ENCODE data around the gene DUSP22. TPM values are rescaled to one million over a fixed set of nuclear protein-coding genes. Genes with fewer than 3 reads are reported as not detected.

DUSP22 gene
- total RNA-seq, 1 experiment from 2014 or later = 19.2 TPM

GRCh38 chr6:324116-324728 lies 31.9 kb downstream of the DUSP22 start:
- H3K36me3 ChIP-seq (ENCODE audit: control insufficient read depth in 1 of 2, insufficient read depth in 2 of 2, low read length in 2 of 2) = no peaks in the 10 kb centered on the region
- H3K4me3 ChIP-seq (replicated peaks in 1 of 2; ENCODE audit: low read depth in 1 of 2, low read length in 2 of 2) = no peak overlapping the region
- H3K4me1 ChIP-seq (ENCODE audit: control insufficient read depth in 1 of 2, insufficient read depth in 2 of 2, low read length in 2 of 2) = no peaks in the 10 kb centered on the region
- H3K9me2 ChIP-seq (ENCODE audit: insufficient read depth) = no peaks in the 10 kb centered on the region
- no peak overlapping the region for H3K4me2 ChIP-seq (ENCODE audit: low read length)
- no peak for DNase-seq (ENCODE audit: low read depth, low spot score)
- ChIA-PET CTCF (no interaction called here), RAD21 (ENCODE audit: low non-redundant PET in 1 of 2, low total read pairs in 2 of 2, uncharacterized antibody in 2 of 2, unreplicated experiment in 2 of 2) (no interaction called here), POLR2A (no interaction called here)
- H3K79me2 ChIP-seq (ENCODE audit: insufficient read depth, low read length) = no peaks in the 10 kb centered on the region
- intact Hi-C loops (cut with micrococcal nuclease) = no loop called here
- BruUV-seq (replicated peaks) = no TSS peak
- H2AFZ ChIP-seq (ENCODE audit: low read depth, low read length, poor library complexity, severe bottlenecking) = no peak overlapping the region
- H3K27me3 ChIP-seq (ENCODE audit: insufficient read depth, low read length) = no peaks in the 10 kb centered on the region
- ATAC-seq = no peak
- H3K9me3 ChIP-seq (ENCODE audit: control insufficient read depth in 1 of 2, insufficient read depth in 1 of 2, low read depth in 1 of 2, low read length in 2 of 2) = no peaks in the 10 kb centered on the region; a peak in 1 of 4 replicates
- no peak overlapping the region for H3K27ac ChIP-seq (ENCODE audit: low read depth, low read length)
- H4K20me1 ChIP-seq (ENCODE audit: insufficient read depth) = no peaks in the 10 kb centered on the region
- no peak overlapping the region for H3K9ac ChIP-seq (ENCODE audit: low read length)
- TF ChIP-seq RAD21 (IDR thresholded peaks at IDR 0.05; ENCODE audit: low read depth) (no peak), JUND (IDR thresholded peaks at IDR 0.05) (no peak), ZNF274 (IDR thresholded peaks at IDR 0.05; ENCODE audit: low read depth, low read length) (no peak), CTCF (IDR thresholded peaks at IDR 0.05 in 2 of 3, conservative IDR thresholded peaks at IDR 0.05 in 1 of 3; ENCODE audit: borderline replicate concordance in 1 of 3, insufficient read depth in 1 of 3, low read depth in 2 of 3, low read length in 2 of 3) (no peak), SP1 (IDR thresholded peaks at IDR 0.05; ENCODE audit: low read depth) (no peak), REST (IDR thresholded peaks at IDR 0.05; ENCODE audit: low read depth) (no peak), YY1 (IDR thresholded peaks at IDR 0.05; ENCODE audit: extremely low read depth, insufficient replicate concordance, low read depth, low read length) (no peak), CEBPB (IDR thresholded peaks at IDR 0.05; ENCODE audit: low read depth) (no peak), ELF1 (IDR thresholded peaks at IDR 0.05; ENCODE audit: borderline replicate concordance, low read depth) (no peak), ZBTB33 (IDR thresholded peaks at IDR 0.05; ENCODE audit: extremely low read depth, insufficient replicate concordance, low read length) (no peak)
